Body of pancreas (tissue), 4 donors: Measurements from ENCODE around the gene GDPGP1. TPM values are rescaled to one million over a fixed set of nuclear protein-coding genes. Genes with fewer than 3 reads are reported as not detected.

Source experiments
- ATAC-seq: fragments of 150-250 bp; one replicate; pipeline ENCODE4 v1.9.1; 2016
- DNase-seq, 4 donors: peaks; one replicate each; pipeline ENCODE4 v3.0.0-alpha.2; 2019
- H3K27ac ChIP-seq, 4 donors: fragments of 200-600 bp; sonication (generic); 1 replicate in 3 of 4; 2 replicates in 1 of 4; pipeline versions ENCODE4 v1.5.1 to v1.6.1; 2016 to 2019; ENCODE audit warnings: mild to moderate bottlenecking in 1 of 4, mixed read lengths in 1 of 4, moderate library complexity in 1 of 4
- H3K27me3 ChIP-seq, 2 donors: fragments of 200-600 bp; sonication (generic); one replicate each; pipeline ENCODE4 v1.6.0; 2016; ENCODE audit warnings: mild to moderate bottlenecking in 1 of 2
- H3K36me3 ChIP-seq, 2 donors: fragments of 200-600 bp; sonication (generic); replicated peaks in 1 of 2; 2 replicates each; pipeline ENCODE4 v1.5.1; 2016; ENCODE audit warnings: low read depth in 2 of 2; ENCODE audit not compliant: insufficient read depth in 1 of 2
- H3K4me1 ChIP-seq: fragments of 200-600 bp; sonication (generic); one replicate; pipeline ENCODE4 v1.6.0; 2016
- H3K4me3 ChIP-seq, 2 donors: fragments of 200-600 bp; sonication (generic); 1 replicate in 1 of 2; 2 replicates in 1 of 2; pipeline ENCODE4 v1.5.1; 2016 to 2019
- H3K9me3 ChIP-seq, 3 donors: fragments of 200-600 bp; sonication (generic); 1 replicate in 2 of 3; 2 replicates in 1 of 3; pipeline ENCODE4 v1.5.1; 2016
- CTCF ChIP-seq, 7 experiments: fragments of 450-650 bp in 4 of 7; fragments of 200-600 bp in 3 of 7; sonication (generic) in 3 of 7; IDR thresholded peaks; one replicate each; pipeline ENCODE4 v1.5.1; 2016 to 2019; ENCODE audit warnings: antibody characterized with exemption in 7 of 7
- POLR2A ChIP-seq, 3 donors: fragments of 450-650 bp; IDR thresholded peaks; one replicate each; pipeline ENCODE4 v1.6.1; 2016; ENCODE audit warnings: antibody characterized with exemption in 3 of 3, mild to moderate bottlenecking in 2 of 3
- WGBS, 2 donors: methylation state at CpG; one replicate each; pipeline ENCODE4 v1.1.5; 2017; 5-methylcytosine and 5-hydroxymethylcytosine counted together
- intact Hi-C: fragments of 100-400 bp; cut with DNase I; formaldehyde crosslinking; loops from one replicate; pipeline ENCODE4 v1.15.1; 2023
- total RNA-seq, 2 donors: library from RNA; depleted of rRNA; stranded (reverse); fragments of >200 nt; gene quantifications; one replicate each; pipeline ENCODE4 v1.1.0, GENCODE V29; 2016

Gene GDPGP1
- total RNA-seq, 2 donors from 2014 or later = 0.33 to 5.2 TPM

- peaks cover 0 to 10% of the 10 kb centered on the region in 2 donors for H3K36me3 ChIP-seq
- intact Hi-C loops = no loop called here
Measured at GRCh38 chr15:90239371-90239770, 5.4 kb downstream of the GDPGP1 start.

DNA sequence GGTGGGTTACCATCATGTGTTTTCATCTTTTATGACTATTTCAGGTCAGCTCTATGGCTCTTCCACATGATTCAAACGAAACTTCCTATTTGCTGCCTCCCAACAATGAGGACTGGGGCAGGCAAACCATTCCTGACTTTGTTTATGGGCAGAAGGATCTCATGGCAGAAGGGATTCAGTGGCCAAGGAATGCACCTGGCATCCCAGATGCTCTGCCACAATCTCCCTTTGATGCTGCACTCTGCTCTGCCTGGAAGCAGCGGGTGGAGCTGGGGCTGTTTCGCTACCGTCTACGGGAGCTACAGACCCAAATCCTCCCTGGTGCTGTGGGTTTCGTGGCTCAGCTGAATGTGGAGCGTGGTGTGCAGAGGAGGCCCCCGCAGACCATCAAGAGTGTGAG lies 6.8 kb downstream of the GDPGP1 start:
- DNase-seq (no peak), ATAC-seq (no peak)
- H3K27me3 ChIP-seq = no peaks in the 10 kb centered on the region
- peaks cover 0 to 10% of the 10 kb centered on the region in 2 donors for H3K36me3 ChIP-seq
- TF ChIP-seq CTCF (IDR thresholded peaks at IDR 0.05) = no peak
- TF ChIP-seq POLR2A (IDR thresholded peaks at IDR 0.05) = no peak
- no peaks in the 10 kb centered on the region for H3K9me3 ChIP-seq
- H3K4me1 ChIP-seq = no peaks in the 10 kb centered on the region
- intact Hi-C loops = no loop called here
- 85 to 95% methylated on average over 1 to 8 of the region's 8 CpGs for WGBS, 2 donors
- H3K4me3 ChIP-seq = no peak overlapping the region
- H3K27ac ChIP-seq = no peak overlapping the region

More at GRCh38 chr15:90239371-90239770, 5.4 kb downstream of the GDPGP1 start:
- Histone ChIP-seq H3K27me3 (no peaks in the 10 kb centered on the region), H3K27ac (no peak overlapping the region), H3K4me3 (no peak overlapping the region), H3K4me1 (peaks cover 12% of the 10 kb centered on the region), H3K9me3 (no peaks in the 10 kb centered on the region)
- DNase-seq = no peak
- TF ChIP-seq POLR2A (IDR thresholded peaks at IDR 0.05) (no peak), CTCF (IDR thresholded peaks at IDR 0.05) (no peak)
- WGBS, 2 donors = 92 to 93% methylated on average over 3 of the region's 3 CpGs
- ATAC-seq = no peak

DNA sequence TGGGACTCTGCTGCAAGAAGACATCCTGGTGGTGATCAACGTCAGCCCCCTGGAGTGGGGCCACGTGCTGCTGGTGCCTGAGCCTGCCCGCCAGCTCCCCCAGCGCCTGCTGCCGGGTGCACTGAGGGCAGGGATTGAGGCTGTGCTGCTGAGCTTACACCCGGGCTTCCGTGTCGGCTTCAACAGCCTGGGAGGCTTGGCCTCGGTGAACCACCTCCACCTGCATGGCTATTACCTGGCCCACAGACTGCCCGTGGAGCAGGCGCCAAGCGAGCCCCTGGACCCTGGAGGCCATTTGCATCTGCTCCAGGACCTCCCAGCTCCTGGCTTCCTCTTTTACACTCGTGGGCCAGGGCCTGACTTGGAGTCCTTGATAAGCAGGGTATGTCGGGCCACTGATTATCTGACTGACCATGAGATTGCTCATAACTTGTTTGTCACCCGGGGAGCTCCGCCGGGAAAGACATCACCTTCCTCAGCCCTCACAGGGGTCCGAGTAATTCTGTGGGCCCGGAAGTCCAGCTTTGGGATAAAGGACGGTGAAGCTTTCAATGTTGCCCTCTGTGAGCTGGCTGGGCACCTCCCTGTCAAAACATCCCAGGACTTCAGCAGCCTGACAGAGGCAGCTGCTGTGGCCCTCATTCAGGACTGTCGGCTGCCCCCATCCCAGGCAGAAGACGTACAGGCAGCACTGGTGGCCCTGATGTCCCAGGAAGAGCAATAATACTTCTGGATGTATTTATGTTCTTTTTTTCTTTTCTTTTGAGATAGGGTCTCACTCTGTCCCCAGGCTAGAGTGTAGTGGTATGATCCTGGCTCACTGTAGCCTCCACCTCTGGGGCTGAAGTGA lies 7.6 kb downstream of the GDPGP1 start:
- WGBS, 2 donors = 82 to 88% methylated on average over 11 to 20 of the region's 22 CpGs
- ATAC-seq = no peak
- DNase-seq = no peak

DNA sequence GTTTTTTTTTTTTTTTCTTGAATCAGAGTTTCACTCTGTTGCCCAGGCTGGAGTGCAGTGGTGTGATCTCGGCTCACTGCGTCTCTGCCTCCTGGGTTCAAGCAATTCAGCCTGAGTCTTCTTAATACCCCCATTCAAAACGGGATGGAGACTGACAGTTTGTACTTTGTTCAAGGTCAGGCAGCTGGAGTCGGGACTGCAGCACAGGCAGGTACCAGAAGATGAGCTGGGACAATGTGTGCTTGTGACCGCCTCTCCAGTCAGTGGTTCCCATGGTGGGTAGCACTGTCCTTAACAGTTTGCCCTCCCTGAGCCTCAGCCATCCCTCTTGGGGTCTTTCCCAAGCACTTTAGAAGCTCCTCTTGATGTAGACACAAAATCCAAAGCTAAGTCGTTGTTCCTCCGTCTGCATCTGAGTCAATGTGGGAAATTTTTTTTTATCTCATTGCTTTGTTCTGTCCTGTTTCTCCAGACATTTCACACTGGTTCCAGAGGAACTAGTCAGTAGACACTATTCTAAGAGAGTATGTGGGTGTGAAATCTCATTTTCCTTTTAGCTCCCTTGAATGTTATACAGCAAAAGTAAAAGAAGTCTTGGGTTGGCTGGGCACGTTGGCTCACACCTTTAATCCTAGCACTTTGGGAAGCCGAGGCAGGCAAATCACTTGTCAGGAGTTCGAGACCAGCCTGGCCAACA lies 10.1 kb downstream of the GDPGP1 start:
- 68% methylated on average over 10 of the region's 10 CpGs for WGBS, 2 donors
- no peak for TF ChIP-seq POLR2A (IDR thresholded peaks at IDR 0.05)
- TF ChIP-seq CTCF (IDR thresholded peaks at IDR 0.05) = no peak
- peaks cover 0 to 4% of the 10 kb centered on the region in 2 donors for H3K36me3 ChIP-seq
- H3K27me3 ChIP-seq = no peaks in the 10 kb centered on the region
- H3K27ac ChIP-seq = no peak overlapping the region
- H3K9me3 ChIP-seq = no peaks in the 10 kb centered on the region
- DNase-seq (no peak), ATAC-seq (no peak)
- peaks cover 4% of the 10 kb centered on the region for H3K4me1 ChIP-seq
- no peak overlapping the region for H3K4me3 ChIP-seq
- intact Hi-C loops = no loop called here

More for the DNA sequence above, 7.6 kb downstream of the GDPGP1 start:
- Histone ChIP-seq H3K36me3 (peaks cover 0 to 10% of the 10 kb centered on the region in 2 donors), H3K27ac (no peak overlapping the region), H3K9me3 (no peaks in the 10 kb centered on the region), H3K4me1 (no peaks in the 10 kb centered on the region), H3K27me3 (no peaks in the 10 kb centered on the region), H3K4me3 (no peak overlapping the region)
- TF ChIP-seq POLR2A (IDR thresholded peaks at IDR 0.05) = no peak
- no peak for TF ChIP-seq CTCF (IDR thresholded peaks at IDR 0.05)
- intact Hi-C loops = no loop called here
